Measurements from ENCODE around the gene GADD45GIP1.
"Not testable (repeated sequence)": the region's sequence is repeated elsewhere in the genome, so short reads cannot be mapped to it uniquely, and the experiment has no call there.

The GADD45GIP1 gene

GRCh38 chr19:12955575-12955974 lies 1.4 kb downstream of the GADD45GIP1 start:
- DNase-seq: not testable (repeated sequence)

- DNase-seq: no peak
Observed at GRCh38 chr19:12954612-12954962, 2.4 kb downstream of the GADD45GIP1 start.

DNA sequence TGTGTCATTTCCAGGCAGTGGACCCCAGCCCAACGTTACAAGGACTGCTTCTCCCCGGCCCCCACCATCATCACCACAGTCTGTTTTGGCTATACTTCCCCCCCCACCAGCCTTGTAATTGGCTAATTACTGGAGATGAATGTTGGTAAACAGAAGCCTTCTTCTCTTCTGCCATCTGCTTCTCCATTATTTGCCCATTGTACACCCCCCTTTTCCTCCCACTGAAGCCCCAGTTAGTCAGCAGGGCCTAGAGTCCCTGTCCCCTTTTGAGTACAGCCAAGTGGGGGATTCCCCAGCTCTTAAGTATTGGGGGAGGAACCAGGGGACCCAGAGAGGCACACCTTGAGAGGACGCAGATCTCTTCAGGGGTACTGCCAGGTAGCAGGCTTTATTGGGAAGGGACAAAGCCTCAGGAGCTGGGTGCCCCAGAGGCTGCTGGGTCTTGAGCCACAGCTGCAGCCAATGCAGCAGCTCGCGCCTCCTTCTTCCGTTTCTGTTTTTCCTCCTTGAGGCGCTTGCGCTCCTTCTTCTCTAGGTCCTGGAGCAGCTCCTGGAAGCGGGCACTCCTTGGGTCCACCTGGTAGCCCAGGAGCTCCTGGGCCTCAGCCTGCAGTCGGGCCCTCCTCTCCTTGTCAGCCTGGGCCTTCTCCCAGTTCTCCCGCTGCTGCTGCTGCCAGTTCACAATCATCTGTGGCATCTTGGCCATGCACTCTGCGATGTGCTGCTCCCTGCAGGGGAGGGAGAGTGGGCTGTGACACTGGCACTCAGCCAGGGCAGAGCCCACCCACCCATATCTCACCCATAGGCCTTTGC lies 3.0 kb downstream of the GADD45GIP1 start:
- DNase-seq: no peak

DNA sequence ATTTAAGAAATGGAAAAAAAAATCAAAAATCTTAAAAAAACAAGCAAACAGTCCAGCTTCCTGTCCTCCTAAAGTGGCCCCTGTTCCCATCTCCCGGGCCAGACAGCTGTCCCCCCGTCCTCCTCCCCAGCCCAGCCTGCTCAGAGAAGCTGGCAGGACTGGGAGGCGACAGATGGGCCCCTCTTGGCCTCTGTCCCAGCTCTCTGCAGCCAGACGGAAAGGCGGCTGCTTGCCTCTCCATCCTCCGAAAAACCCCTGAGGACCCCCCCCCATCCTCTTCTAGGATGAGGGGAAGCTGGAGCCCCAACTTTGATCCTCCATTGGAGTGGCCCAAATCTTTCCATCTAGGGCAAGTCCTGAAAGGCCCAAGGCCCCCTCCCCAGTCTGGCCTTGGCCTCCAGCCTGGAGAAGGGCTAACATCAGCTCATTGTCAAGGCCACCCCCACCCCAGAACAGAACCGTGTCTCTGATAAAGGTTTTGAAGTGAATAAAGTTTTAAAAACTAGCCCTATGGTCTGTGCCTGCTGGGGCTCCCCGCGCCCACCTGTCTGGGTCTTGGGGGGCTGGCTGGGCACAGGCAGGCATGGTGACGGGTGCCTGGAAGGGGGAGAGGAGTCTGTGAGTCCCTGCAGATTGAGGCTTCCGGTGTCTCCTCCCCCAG lies 3.8 kb downstream of the GADD45GIP1 start:
- no peak for DNase-seq

GRCh38 chr19:12952488-12953137 lies 4.4 kb downstream of the GADD45GIP1 start:
- DNase-seq: no peak

DNA sequence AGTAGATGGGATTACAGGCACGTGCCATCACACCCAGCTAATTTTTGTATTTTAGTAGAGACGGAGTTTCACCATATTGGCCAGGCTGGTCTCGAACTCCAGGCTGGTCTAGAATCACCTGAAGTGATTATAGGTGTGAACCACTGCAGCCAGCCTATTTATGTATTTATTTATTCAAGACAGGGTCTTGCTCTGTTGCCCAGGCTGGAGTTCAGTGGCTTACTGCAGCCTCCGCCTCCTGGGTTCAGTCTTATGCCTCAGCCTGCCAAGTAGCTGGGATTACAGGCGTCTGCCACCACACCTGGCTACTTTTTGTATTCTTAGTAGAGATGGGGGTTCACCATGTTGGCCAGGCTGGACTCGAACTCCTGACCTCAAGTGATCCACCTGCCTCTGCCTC lies 5.0 kb downstream of the GADD45GIP1 start:
- DNase-seq: not testable (repeated sequence)

GRCh38 chr19:12949363-12950283 lies 7.4 kb downstream of the GADD45GIP1 start:
- no peak for DNase-seq

GRCh38 chr19:12948612-12949362 lies 8.2 kb downstream of the GADD45GIP1 start:
- no peak for DNase-seq

DNA sequence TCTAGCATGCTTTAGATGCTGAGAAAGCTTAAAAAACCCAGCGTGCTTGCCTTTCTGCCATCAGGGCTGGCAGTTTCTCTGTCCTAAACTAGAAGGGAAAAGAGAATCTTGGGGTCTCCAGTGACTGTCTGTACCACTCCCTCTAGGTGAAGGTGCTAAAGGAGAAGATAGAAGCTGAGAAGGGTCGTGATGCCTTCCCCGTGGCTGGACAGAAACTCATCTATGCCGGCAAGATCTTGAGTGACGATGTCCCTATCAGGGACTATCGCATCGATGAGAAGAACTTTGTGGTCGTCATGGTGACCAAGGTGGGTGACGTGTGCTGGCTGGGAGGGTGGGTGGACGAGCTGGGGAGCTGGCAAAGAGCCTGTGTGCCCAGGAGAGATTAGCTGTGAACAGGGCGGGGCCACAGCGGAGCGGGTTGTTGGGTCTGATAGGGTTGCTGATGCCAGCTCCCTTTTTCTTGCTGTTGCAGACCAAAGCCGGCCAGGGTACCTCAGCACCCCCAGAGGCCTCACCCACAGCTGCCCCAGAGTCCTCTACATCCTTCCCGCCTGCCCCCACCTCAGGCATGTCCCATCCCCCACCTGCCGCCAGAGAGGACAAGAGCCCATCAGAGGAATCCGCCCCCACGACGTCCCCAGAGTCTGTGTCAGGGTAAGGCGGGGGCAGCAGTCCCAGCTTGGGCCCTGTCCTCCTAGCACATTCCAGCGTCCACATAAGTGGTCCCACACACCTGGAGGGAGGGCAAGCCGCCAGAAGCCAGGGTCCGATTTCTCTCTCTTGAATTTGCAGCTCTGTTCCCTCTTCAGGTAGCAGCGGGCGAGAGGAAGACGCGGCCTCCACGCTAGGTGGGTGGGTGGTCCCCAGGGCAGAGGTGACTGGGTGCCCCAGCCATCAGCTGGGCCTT lies 9.1 kb downstream of the GADD45GIP1 start:
- no peak for DNase-seq

DNA sequence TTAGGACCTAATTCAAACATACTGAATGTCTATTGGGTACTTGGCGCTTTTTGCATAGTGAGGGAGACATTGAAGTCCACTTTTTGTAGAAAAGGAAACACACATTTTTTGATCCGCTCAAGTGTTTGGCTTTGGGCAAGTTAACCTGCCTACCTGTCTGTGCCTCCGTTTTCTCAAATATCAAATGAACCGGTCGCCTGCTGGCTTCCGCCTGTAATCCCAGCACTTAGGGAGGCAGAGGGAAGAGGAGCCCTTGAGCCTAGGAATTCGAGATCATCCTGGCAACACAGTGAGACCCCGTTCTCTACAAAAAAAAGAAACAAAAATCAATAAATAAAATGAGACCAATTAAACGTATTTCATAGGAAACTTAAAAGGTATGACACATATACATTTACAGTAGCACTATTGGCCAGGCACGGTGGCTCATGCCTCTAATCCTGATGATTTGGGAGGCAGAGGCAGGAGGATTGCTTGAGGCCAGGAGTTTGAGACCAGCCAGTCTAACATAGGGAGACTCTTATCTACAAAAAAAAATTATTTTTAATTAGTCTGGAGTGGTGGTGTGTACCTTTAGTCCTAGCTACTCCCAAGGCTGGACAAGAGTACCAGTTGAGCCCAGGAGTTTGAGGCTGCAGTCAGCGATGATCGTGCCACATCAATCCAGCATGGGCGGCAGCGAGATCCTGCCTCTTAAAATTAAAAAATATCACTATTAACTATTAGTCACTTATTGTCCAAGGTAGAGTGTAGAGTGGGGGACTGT lies 10.1 kb downstream of the GADD45GIP1 start:
- DNase-seq: no peak

DNA sequence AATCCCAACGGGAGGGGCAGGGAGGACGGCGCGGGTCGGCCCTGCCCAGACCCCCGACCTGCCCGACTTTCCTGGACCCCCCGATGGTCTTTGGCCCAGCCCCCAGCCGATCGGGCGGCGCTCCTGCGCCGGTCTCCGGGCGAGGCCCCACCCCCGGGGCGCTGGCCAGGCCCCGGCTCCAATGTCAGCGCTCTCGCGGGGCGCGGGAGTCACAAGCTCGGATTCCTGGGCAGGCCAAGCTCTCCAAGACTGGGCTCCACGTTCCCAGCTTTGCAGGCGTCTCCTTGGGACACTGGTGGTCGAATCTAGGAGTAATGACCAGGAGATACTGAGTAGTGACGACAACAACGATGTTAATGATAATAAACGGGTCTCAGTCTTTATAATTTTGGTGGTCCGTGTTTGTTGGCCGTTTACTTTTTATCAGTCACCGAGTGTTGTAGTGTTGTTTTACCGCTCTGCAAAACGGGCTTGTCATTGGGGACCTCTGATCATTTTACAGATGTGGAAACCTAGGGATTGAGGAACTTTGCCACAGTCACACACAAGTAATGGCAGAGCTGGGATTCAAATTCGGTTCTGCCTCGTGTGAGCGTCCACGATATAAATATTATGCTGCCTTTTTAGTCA lies 10.8 kb downstream of the GADD45GIP1 start:
- DNase-seq: peak; percentile 68

DNA sequence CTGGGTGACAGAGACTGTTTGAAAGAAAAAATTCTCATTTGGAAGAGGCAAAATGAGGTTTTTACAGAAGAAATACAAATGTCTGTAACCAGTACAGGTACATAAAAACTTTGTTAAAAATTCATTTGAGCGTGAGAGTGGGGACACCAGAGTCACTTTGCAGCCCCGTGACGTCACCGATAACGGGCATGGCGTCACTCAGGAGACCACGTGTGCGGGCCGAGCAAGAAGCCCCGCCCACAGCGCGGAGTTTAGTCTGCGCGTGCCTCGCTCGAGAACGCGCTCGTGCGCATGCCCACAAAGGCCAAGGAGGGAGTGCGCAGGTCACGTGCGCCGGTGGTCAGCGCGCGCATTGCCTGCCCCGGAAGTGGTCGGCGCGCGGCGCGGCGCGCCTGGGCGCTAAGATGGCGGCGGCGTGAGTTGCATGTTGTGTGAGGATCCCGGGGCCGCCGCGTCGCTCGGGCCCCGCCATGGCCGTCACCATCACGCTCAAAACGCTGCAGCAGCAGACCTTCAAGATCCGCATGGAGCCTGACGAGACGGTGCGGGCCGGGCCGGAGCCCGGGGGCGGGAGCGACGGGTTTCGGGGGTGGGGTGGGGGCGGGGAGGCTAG lies 11.4 kb downstream of the GADD45GIP1 start, which contains the start of gene RAD23A:
TSS of gene RAD23A (plus strand) at position 384 of the 613 bp plus-strand sequence. CDS start at position 471, 87 bp downstream.
- DNase-seq: peak; percentile 99

- DNase-seq: no peak
Observed at GRCh38 chr19:12944104-12944674, 12.8 kb downstream of the GADD45GIP1 start.

GRCh38 chr19:12943437-12944044 lies 13.5 kb downstream of the GADD45GIP1 start:
- DNase-seq: no peak

- no peak for DNase-seq
Observed at GRCh38 chr19:12940897-12941296, 16.1 kb downstream of the GADD45GIP1 start.

- DNase-seq: no peak
Observed at GRCh38 chr19:12939975-12940423, 17.0 kb downstream of the GADD45GIP1 start.

- no peak for DNase-seq
Observed at GRCh38 chr19:12938779-12939601, 18.0 kb downstream of the GADD45GIP1 start.

Measured in activated CD4-positive, CD25-positive, alpha-beta regulatory T cell treated with anti-CD3 and anti-CD28 coated beads, Interleukin-2, amount 50 U/mL, for 72 hours (primary cell).